H9 (cell line): Measurements from ENCODE around the gene FRYL. TPM values are rescaled to one million over a fixed set of nuclear protein-coding genes. Genes with fewer than 3 reads are reported as not detected.

ENCODE experiments used
- DNase-seq: peaks from one replicate; pipeline ENCODE4 v3.0.0-alpha.2; 2017
- H2AFZ ChIP-seq: one replicate; pipeline ENCODE4 v1.6.1; 2013; ENCODE audit warnings: mild to moderate bottlenecking, low read length, control low read depth, moderate library complexity
- H2AK5ac ChIP-seq: 2 replicates; pipeline ENCODE4 v1.6.1; 2013; ENCODE audit warnings: low read length, control low read depth, mixed read lengths; ENCODE audit not compliant: insufficient read length
- H2BK120ac ChIP-seq: one replicate; pipeline ENCODE4 v1.6.1; 2013; ENCODE audit warnings: low read depth, mild to moderate bottlenecking, low read length, control low read depth, inconsistent platforms; ENCODE audit not compliant: poor library complexity, severe bottlenecking
- H2BK12ac ChIP-seq: 2 replicates; pipeline ENCODE4 v1.6.1; 2013; ENCODE audit warnings: low read length, control low read depth, mixed read lengths, low read depth; ENCODE audit not compliant: insufficient read length
- H2BK15ac ChIP-seq: 2 replicates; pipeline ENCODE4 v1.6.1; 2013; ENCODE audit warnings: low read depth, low read length, control low read depth
- H2BK20ac ChIP-seq: one replicate; pipeline ENCODE4 v1.6.1; 2013; ENCODE audit warnings: low read depth, mild to moderate bottlenecking, low read length, control low read depth, inconsistent platforms; ENCODE audit not compliant: poor library complexity, severe bottlenecking
- H2BK5ac ChIP-seq: 2 replicates; pipeline ENCODE4 v1.6.1; 2013; ENCODE audit warnings: low read length, control low read depth, mixed read lengths; ENCODE audit not compliant: insufficient read length
- H3K14ac ChIP-seq: 2 replicates; pipeline ENCODE4 v1.6.1; 2013; ENCODE audit warnings: low read length, control low read depth; ENCODE audit not compliant: insufficient read depth
- H3K18ac ChIP-seq: 2 replicates; pipeline ENCODE4 v1.6.1; 2013; ENCODE audit warnings: low read depth, mild to moderate bottlenecking, mixed read lengths, low read length, control low read depth; ENCODE audit not compliant: insufficient read length
- H3K23ac ChIP-seq: 2 replicates; pipeline ENCODE4 v1.6.1; 2013; ENCODE audit warnings: low read length, control low read depth, mixed read lengths, low read depth; ENCODE audit not compliant: insufficient read length
- H3K23me2 ChIP-seq: 2 replicates; pipeline ENCODE4 v1.6.1; 2013; ENCODE audit warnings: low read depth, mild to moderate bottlenecking, mixed read lengths, low read length, control low read depth; ENCODE audit not compliant: insufficient read length, poor library complexity, severe bottlenecking
- H3K27ac ChIP-seq: 2 replicates; pipeline ENCODE4 v1.5.1; 2013; ENCODE audit warnings: low read length, control low read depth, mixed read lengths, low read depth; ENCODE audit not compliant: insufficient read length
- H3K27me3 ChIP-seq: 2 replicates; pipeline ENCODE4 v1.6.1; 2013; ENCODE audit warnings: low read length, control low read depth, inconsistent platforms; ENCODE audit not compliant: insufficient read depth
- H3K4ac ChIP-seq: 2 replicates; pipeline ENCODE4 v1.6.1; 2013; ENCODE audit warnings: low read depth, mild to moderate bottlenecking, control low read depth, inconsistent platforms, low read length, moderate library complexity
- H3K4me1 ChIP-seq: 2 replicates; pipeline ENCODE4 v1.6.1; 2013; ENCODE audit warnings: low read length, control low read depth, inconsistent platforms; ENCODE audit not compliant: insufficient read depth
- H3K4me2 ChIP-seq: 2 replicates; pipeline ENCODE4 v1.6.1; 2013; ENCODE audit warnings: low read length, control low read depth, mixed read lengths; ENCODE audit not compliant: insufficient read length, insufficient read depth
- H3K56ac ChIP-seq: 2 replicates; pipeline ENCODE4 v1.6.1; 2013; ENCODE audit warnings: low read depth, mild to moderate bottlenecking, mixed read lengths, low read length, control low read depth; ENCODE audit not compliant: insufficient read length
- H3K79me1 ChIP-seq: 2 replicates; pipeline ENCODE4 v1.6.1; 2013; ENCODE audit warnings: low read depth, mild to moderate bottlenecking, moderate library complexity, low read length, control low read depth, inconsistent platforms; ENCODE audit not compliant: insufficient read depth, poor library complexity, severe bottlenecking
- H3K79me2 ChIP-seq: 2 replicates; pipeline ENCODE4 v1.6.1; 2013; ENCODE audit warnings: low read length, control low read depth, inconsistent platforms; ENCODE audit not compliant: insufficient read depth
- H3K9ac ChIP-seq: 2 replicates; pipeline ENCODE4 v1.6.1; 2013; ENCODE audit warnings: low read length, control low read depth, mixed read lengths; ENCODE audit not compliant: insufficient read length; ENCODE audit errors: extremely low read depth
- H3K9me3 ChIP-seq: one replicate; pipeline ENCODE4 v1.6.1; 2013; ENCODE audit warnings: low read depth, low read length, inconsistent platforms; ENCODE audit not compliant: control insufficient read depth
- H3T11ph ChIP-seq: one replicate; pipeline ENCODE4 v1.6.1; 2013; ENCODE audit warnings: mild to moderate bottlenecking, low read length, control low read depth, inconsistent platforms
- H4K20me1 ChIP-seq: one replicate; pipeline ENCODE4 v1.6.1; 2013; ENCODE audit not compliant: control insufficient read depth, insufficient read length, insufficient read depth
- H4K5ac ChIP-seq: 2 replicates; pipeline ENCODE4 v1.6.1; 2013; ENCODE audit warnings: low read depth, mild to moderate bottlenecking, mixed read lengths, low read length, control low read depth; ENCODE audit not compliant: insufficient read length
- H4K8ac ChIP-seq: replicated peaks from 2 replicates; pipeline ENCODE4 v1.6.1; 2013; ENCODE audit warnings: low read length, control low read depth, mixed read lengths, low read depth; ENCODE audit not compliant: insufficient read length
- H4K91ac ChIP-seq: 2 replicates; pipeline ENCODE4 v1.6.1; 2013; ENCODE audit warnings: low read depth, mild to moderate bottlenecking, moderate library complexity, mixed read lengths, low read length, control low read depth; ENCODE audit not compliant: insufficient read length
- H3K27ac Mint-ChIP-seq, 3 experiments: 2 replicates in 2 of 3; 3 replicates in 1 of 3; pipeline ENCODE4 v1.8.0; 2020 to 2021; ENCODE audit warnings: mixed read lengths in 3 of 3, mild to moderate bottlenecking in 1 of 3, moderate library complexity in 1 of 3
- H3K27me3 Mint-ChIP-seq: 2 replicates; pipeline ENCODE4 v1.8.0; 2021; ENCODE audit warnings: low read depth, mild to moderate bottlenecking, moderate library complexity, mixed read lengths
- H3K36me3 Mint-ChIP-seq, 3 experiments: 2 replicates in 2 of 3; 3 replicates in 1 of 3; pipeline ENCODE4 v1.8.0; 2020 to 2021; ENCODE audit warnings: low read depth in 3 of 3, mixed read lengths in 3 of 3; ENCODE audit not compliant: insufficient read depth in 1 of 3
- H3K4me1 Mint-ChIP-seq, 2 experiments: 2 replicates each; pipeline ENCODE4 v1.8.0; 2020; ENCODE audit warnings: mixed read lengths in 2 of 2
- H3K4me3 Mint-ChIP-seq, 2 experiments: 2 replicates in 1 of 2; 3 replicates in 1 of 2; pipeline ENCODE4 v1.8.0; 2020 to 2021; ENCODE audit warnings: mild to moderate bottlenecking in 2 of 2, mixed read lengths in 2 of 2, moderate library complexity in 1 of 2
- H3K9me3 Mint-ChIP-seq, 2 experiments: 2 replicates in 1 of 2; 3 replicates in 1 of 2; pipeline ENCODE4 v1.8.0; 2020; ENCODE audit warnings: mild to moderate bottlenecking in 2 of 2, mixed read lengths in 2 of 2, moderate library complexity in 1 of 2
- CTCF ChIP-seq: fragments of 200-600 bp; sonication (generic); conservative IDR thresholded peaks from 3 replicates; pipeline ENCODE4 v1.8.0; 2021; ENCODE audit warnings: antibody characterized with exemption, mild to moderate bottlenecking
- WGBS: extraction: QIAGEN DNeasy Blood & Tissue Kit; methylation state at CpG from one replicate; pipeline ENCODE4 v1.1.7; 2013; ENCODE audit warnings: missing lambda C conversion rate, low lambda C conversion rate, mixed read lengths; ENCODE audit not compliant: insufficient read length; ENCODE audit errors: extremely low coverage; 5-methylcytosine and 5-hydroxymethylcytosine counted together
- total RNA-seq: library from RNA; stranded (reverse); gene quantifications from 2 replicates; pipeline ENCODE4 v1.2.1, GENCODE V29; 2021

The FRYL gene
- total RNA-seq, 1 experiment from 2014 or later: 31.5 TPM

- Histone ChIP-seq H2BK5ac (no peak overlapping the region), H3K23me2 (no peaks in the 10 kb centered on the region), H3K4me1 (no peaks in the 10 kb centered on the region), H2AFZ (no peak overlapping the region), H3K9me3 (no peaks in the 10 kb centered on the region), H3K4me2 (no peak overlapping the region), H4K8ac (no peak overlapping the region), H3K4ac (no peak overlapping the region), H3K9ac (no peak overlapping the region), H4K5ac (no peak overlapping the region), H4K20me1 (no peaks in the 10 kb centered on the region), H3T11ph (no peak overlapping the region), H2BK15ac (no peak overlapping the region), H3K27ac (no peak overlapping the region), H3K18ac (no peak overlapping the region), H3K23ac (no peak overlapping the region), H3K79me2 (no peaks in the 10 kb centered on the region), H2BK20ac (no peak overlapping the region), H3K27me3 (no peaks in the 10 kb centered on the region), H4K91ac (no peak overlapping the region), H2BK120ac (no peak overlapping the region), H3K56ac (no peak overlapping the region), H2BK12ac (no peak overlapping the region), H2AK5ac (no peak overlapping the region), H3K79me1 (no peaks in the 10 kb centered on the region), H3K14ac (no peak overlapping the region)
- no peak overlapping the region for H3K4me3 Mint-ChIP-seq
- DNase-seq: no peak
- no peaks in the 10 kb centered on the region for H3K9me3 Mint-ChIP-seq
- no peaks in the 10 kb centered on the region for H3K36me3 Mint-ChIP-seq
- H3K4me1 Mint-ChIP-seq: peaks cover 7 to 9% of the 10 kb centered on the region in 2 experiments
- WGBS: no CpG with 5 or more reads among the region's 1 CpG
- no peak overlapping the region for H3K27ac Mint-ChIP-seq
- no peaks in the 10 kb centered on the region for H3K27me3 Mint-ChIP-seq
- no peak for TF ChIP-seq CTCF
Measured at GRCh38 chr4:48651914-48652313, 128.2 kb downstream of the FRYL start.
